HG03571 (cell line): ENCODE data around the gene FUCA1.
"Not testable (repeated sequence)": the region's sequence is repeated elsewhere in the genome, so short reads cannot be mapped to it uniquely, and the experiment has no call there.

ENCODE experiments used
- ATAC-seq: cut with Tn5 transposase; IDR thresholded peaks from one replicate; pipeline ENCODE4 v1.9.1; 2021; ENCODE audit not compliant: unreplicated experiment

Gene FUCA1

GRCh38 chr1:23896491-23896890 is 28.4 kb upstream of the FUCA1 start:
- no peak for ATAC-seq

DNA sequence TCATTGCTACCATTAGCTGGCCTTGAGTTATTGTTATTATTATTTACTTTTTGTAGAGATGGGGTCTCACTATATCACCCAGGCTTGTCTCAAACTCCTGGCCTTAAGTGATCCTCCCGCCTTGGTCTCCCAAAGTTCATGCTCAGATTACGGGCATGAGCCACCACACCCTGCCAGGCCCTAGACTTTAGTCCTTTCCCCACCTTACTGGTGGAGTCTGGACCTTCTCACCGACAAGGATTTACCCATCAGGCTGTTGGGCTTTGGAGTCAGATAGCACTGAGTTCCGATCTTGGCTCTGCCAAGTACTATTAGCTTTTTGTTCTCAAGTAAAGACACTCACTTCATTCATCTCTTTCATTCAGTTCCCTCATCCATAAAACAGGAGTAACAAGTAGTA is 27.9 kb upstream of the FUCA1 start:
- ATAC-seq = no peak

DNA sequence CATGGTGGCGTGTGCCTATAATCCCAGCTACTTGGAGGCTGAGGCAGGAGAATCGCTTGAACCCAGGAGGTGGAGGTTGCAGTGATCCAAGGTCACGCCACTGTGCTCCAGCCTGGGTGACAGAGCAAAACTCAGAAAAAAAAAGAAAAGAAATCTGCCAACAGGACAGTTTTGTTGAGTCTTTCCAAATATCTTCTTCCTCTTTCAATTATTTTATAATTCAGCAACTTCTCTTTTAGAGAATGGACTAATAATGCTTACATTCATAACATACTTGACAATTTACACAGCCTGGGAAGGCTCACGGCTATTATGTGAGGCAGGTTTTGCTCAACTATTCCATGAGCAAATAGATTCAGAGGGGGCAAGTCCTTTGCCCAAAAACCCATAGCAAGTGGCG is 27.0 kb upstream of the FUCA1 start:
- no peak for ATAC-seq

- ATAC-seq = peak; percentile 67
These were observed 21.0 kb upstream of the FUCA1 start for GRCh38 chr1:23889074-23889473.

GRCh38 chr1:23885222-23885621 is 17.1 kb upstream of the FUCA1 start:
- no peak for ATAC-seq

DNA sequence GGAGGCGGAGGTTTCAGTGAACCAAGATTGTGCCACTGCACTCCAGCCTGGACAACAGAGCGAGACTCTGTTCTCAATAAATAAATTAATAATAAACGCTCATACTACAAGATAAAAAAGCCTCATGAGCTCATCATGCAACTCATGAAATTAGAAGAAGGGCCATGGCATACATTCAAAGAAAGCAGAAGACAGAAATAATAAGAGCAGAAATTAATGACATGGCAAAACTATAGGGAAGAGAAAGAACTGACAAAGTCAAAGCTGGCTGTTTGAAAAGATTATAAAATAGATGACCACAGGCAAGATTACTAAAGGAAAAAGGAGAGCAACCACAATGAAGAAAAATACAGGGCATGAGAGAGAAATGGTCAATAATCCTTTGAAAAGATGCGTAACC is 14.7 kb upstream of the FUCA1 start:
- no peak for ATAC-seq

- ATAC-seq = no peak
These were observed 11.7 kb upstream of the FUCA1 start for GRCh38 chr1:23879809-23880208.

GRCh38 chr1:23878668-23879067 is 10.6 kb upstream of the FUCA1 start:
- no peak for ATAC-seq

DNA sequence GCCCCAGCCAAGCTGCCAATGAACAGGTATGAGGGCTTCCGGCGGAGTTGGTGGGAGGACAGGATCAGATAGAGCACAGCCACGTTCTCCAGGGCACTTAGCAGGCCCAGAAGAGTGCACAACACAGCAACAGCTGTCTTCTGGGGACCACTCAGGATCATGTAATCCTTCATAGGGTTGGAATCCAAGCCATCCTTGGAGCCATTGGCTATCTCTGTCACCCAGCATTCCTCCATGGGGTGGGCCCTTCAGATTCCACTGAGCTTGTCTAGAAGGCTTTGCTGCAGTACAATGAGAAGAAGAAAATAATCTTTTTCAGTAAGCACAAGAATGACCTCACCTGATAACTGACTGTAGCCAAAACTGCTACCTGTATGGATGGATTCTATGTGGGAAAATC is 7.3 kb upstream of the FUCA1 start:
- no peak for ATAC-seq

- no peak for ATAC-seq
These were observed 4.3 kb upstream of the FUCA1 start for GRCh38 chr1:23872421-23872820.

- no peak for ATAC-seq
These were observed 961 bp upstream of the FUCA1 start for GRCh38 chr1:23869051-23869450.

GRCh38 chr1:23868557-23869016 is 497 bp upstream of the FUCA1 start:
- ATAC-seq = no peak

- ATAC-seq = peak; percentile 18
These were observed 572 bp downstream of the FUCA1 start for GRCh38 chr1:23867542-23867894.

DNA sequence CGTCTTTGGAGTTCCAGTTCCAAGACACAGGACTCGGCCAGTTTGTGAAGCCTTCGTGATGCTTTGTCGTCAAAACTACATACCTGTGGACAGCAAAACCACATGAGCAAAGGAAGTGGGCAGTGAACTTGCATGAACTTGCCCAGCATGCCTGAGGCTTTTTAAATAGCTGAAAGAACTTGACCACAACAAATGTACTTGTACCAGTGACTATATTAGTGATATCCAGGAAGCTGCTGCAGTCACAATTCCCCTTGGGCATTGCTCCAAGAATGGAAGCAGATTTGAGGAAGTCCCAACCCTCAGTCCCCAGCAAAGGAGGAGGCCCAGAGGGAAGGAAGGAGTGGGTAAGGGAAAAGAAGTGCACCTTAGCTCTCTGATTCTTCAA is 2.6 kb downstream of the FUCA1 start:
- no peak for ATAC-seq

DNA sequence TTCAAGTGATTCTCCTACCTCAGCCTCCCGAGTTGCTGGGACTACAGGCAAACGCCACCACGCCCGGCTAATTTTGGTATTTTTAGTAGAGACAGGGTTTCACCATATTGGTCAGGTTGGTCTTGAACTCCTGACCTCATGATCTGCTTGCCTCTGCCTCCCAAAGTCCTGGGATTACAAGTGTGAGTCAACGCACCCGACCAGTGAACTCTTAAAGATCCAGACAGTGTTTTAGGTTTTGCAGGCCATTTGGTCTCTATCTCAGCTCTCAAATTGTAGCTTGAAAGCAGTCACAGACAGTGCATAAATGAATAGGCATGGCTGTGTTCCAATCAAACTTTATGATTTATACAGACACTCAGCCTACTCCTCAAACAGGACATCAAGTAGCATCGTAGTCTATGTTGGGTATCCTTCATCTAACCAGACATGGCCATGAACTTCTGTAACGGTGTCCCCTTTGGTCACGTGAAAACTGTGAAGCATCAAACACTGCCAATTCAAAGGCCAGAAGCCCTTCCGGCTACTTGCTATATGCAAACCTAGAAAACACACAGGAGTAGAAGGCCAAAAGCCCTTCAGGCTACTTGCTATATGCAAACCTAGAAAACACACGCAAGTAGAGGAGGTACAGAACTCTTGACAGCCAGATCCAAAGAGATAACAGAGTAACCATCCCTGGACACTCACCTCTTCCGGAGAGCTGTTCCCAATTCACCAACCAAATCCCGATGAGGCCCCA is 3.1 kb downstream of the FUCA1 start:
- no peak for ATAC-seq

DNA sequence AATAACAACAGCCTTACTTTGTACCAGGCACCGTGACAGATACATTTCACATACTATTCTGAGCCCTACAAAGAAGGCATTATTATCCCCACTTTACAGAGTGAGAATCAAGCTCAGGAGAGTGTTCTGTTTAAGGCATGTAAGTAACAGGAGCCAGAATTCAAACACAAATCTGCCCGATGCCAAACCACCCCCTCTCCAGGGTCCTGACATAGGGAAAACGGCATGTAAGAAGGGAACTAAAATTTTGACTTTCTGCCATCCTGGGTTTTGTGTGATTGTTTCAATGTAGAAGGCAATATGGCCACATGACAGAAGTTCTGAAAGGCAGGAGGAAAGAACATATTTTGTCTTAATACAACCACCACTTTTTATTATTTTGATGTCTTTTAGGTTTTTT is 5.5 kb downstream of the FUCA1 start:
- no peak for ATAC-seq

- no peak for ATAC-seq
These were observed 13.5 kb downstream of the FUCA1 start for GRCh38 chr1:23854568-23854967.

GRCh38 chr1:23853124-23853523 is 15.0 kb downstream of the FUCA1 start:
- ATAC-seq = not testable (repeated sequence)

- ATAC-seq = not testable (repeated sequence)
These were observed 16.7 kb downstream of the FUCA1 start for GRCh38 chr1:23851406-23851805.

DNA sequence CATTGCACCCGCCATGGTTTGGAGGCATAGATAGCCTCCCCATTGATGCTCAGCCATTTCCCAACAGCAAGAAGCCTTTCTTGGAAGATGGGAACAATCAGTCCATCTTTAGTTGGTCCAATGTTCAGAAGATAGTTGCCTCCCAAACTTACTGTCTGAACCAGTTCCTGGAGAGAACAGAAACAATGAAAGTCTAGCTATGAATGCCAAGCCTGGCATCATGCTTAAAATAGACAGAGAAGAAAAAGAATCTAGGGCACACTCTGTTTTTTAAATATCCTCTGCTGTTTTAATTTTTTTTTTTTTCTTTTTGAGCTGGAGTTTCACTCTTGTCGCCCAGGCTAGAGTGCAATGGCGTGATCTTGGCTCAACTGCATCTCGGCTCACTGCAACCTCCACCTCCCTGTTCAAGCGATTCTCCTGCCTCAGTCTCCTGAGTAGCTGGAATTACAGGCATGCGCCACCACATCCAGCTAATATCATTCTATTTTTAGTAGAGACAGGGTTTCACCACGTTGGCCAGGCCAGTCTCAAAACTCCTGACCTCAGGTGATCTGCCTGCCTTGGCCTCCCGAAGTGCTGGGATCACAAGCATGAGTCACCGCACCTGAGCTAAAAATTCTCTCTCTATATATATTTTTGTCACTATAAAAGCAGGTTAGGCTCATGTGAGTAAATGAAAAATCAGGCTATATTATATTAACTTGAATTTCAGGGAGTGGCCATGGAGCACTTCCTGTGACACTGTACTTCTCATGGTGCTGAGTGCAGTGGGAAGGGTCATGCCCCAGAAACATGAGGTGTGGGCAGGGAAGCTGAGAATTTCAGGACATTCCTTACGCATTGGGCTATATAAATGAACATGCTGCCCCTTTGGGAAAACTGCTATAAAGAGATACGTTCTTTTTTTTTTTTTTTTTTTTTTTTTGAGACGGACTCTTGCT is 19.1 kb downstream of the FUCA1 start:
- ATAC-seq = no peak

DNA sequence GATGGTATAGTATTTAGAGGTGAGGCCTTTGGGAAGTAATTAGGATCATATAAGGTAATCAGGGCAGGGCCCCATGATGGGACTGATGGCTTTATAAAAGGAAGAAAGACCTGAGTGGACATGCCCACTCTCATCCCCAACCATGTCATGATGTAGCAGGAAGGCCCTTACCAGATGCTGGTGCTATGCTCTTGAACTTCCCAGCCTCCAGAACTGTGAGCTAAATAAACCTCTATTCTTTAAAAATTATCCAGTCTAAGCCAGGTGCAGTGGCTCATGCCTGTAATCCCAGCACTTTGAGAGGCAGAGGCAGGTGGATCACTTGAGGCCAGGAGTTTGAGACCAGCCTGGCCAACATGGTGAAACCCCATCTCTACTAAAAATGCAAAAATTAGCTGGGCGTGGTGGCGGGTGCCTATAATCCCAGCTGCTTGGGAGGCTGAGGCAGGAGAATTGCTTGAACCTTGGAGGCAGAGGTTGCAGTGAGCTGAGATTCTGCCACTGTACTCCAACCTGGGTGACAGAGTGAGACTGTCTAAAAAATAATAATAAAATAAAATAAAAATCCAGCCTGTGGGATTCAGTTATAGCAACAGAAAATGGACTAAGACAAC is 20.5 kb downstream of the FUCA1 start:
- ATAC-seq = not testable (repeated sequence)

DNA sequence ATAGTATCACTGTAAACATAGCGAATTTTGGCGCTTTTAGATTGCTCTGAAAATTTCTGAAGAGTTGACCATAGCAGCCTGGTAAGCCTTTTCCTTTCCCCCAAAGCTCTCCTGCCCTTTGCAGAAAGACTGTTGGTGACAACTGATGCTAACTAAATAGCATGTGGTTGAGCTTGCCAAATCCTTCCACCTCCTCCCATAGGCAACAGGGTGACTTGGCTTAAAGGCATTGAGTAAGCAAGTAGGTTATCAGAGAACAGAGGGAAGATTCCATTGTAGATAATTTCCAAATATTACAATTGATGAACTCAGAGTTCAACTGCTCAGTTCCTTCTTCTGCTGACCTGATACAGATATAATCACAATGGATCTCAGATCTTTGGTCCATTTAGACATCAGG is 22.9 kb downstream of the FUCA1 start:
- ATAC-seq = no peak
